Lower lobe of right lung (tissue), 2 donors: ENCODE measurements around the gene ATRN. TPM values are rescaled to one million over a fixed set of nuclear protein-coding genes. Genes with fewer than 3 reads are reported as not detected.

Source experiments
- ATAC-seq, 2 donors: fragments of 200-7000 bp; cut with Tn5 transposase; one replicate each; pipeline ENCODE4 v1.9.1; 2020 to 2022; ENCODE audit warnings: mild to moderate bottlenecking in 2 of 2, moderate library complexity in 2 of 2
- DNase-seq: peaks from one replicate; pipeline ENCODE4 v3.0.0-alpha.2; 2020
- H3K27ac ChIP-seq: fragments of 200-600 bp; one replicate; pipeline ENCODE4 v1.8.0; 2022
- H3K27me3 ChIP-seq: fragments of 200-600 bp; one replicate; pipeline ENCODE4 v1.8.0; 2022; ENCODE audit warnings: low read depth
- H3K36me3 ChIP-seq: fragments of 200-600 bp; one replicate; pipeline ENCODE4 v1.8.0; 2022; ENCODE audit warnings: mild to moderate bottlenecking
- H3K4me1 ChIP-seq: fragments of 200-600 bp; one replicate; pipeline ENCODE4 v1.8.0; 2022
- H3K4me3 ChIP-seq: fragments of 200-600 bp; one replicate; pipeline ENCODE4 v1.8.0; 2022; ENCODE audit warnings: mild to moderate bottlenecking
- H3K9me3 ChIP-seq: fragments of 200-600 bp; one replicate; pipeline ENCODE4 v1.8.0; 2022
- CTCF ChIP-seq: fragments of 200-600 bp; IDR thresholded peaks from one replicate; pipeline ENCODE4 v1.8.0; 2022; ENCODE audit warnings: antibody characterized with exemption, mild to moderate bottlenecking
- intact Hi-C: fragments of 100-400 bp; cut with DNase I; formaldehyde crosslinking; loops from one replicate; pipeline ENCODE4 v1.11.0; 2022
- total RNA-seq: library from RNA; stranded (reverse); fragmentation: NEBNext Ultra II Directional; extraction: Animal tissue kit (Norgen Biotek cat#: 25700); gene quantifications from one replicate; pipeline ENCODE4 v1.2.1, GENCODE V29; 2021
- donor health status: DM: no; HTN: yes; CAD: no; lungs with severe emphysema.

The ATRN gene
- total RNA-seq, 1 donor from 2014 or later, result 29.2 TPM

- H3K36me3 ChIP-seq, result no peaks in the 10 kb centered on the region
- H3K4me3 ChIP-seq, result no peak overlapping the region
- no peaks in the 10 kb centered on the region for H3K27me3 ChIP-seq
- no peaks in the 10 kb centered on the region for H3K9me3 ChIP-seq
- H3K27ac ChIP-seq, result no peak overlapping the region
- no peaks in the 10 kb centered on the region for H3K4me1 ChIP-seq
- DNase-seq (no peak), ATAC-seq (no peak)
- intact Hi-C loops, result no loop called here
- no peak for TF ChIP-seq CTCF
Measured at GRCh38 chr20:3459881-3460307, 10.9 kb upstream of the ATRN start.

- no peak for TF ChIP-seq CTCF
- ATAC-seq (no peak), DNase-seq (no peak)
- Histone ChIP-seq H3K9me3 (no peaks in the 10 kb centered on the region), H3K36me3 (no peaks in the 10 kb centered on the region), H3K4me3 (no peak overlapping the region), H3K27ac (no peak overlapping the region), H3K27me3 (no peaks in the 10 kb centered on the region), H3K4me1 (no peaks in the 10 kb centered on the region)
- intact Hi-C loops, result no loop called here
Measured at GRCh38 chr20:3461211-3461771, 9.5 kb upstream of the ATRN start.

GRCh38 chr20:3461911-3462677, 8.7 kb upstream of the ATRN start:
- Histone ChIP-seq H3K36me3 (no peaks in the 10 kb centered on the region), H3K27me3 (no peaks in the 10 kb centered on the region), H3K9me3 (no peaks in the 10 kb centered on the region), H3K4me3 (no peak overlapping the region), H3K27ac (no peak overlapping the region), H3K4me1 (no peaks in the 10 kb centered on the region)
- DNase-seq (no peak), ATAC-seq (no peak)
- intact Hi-C loops, result no loop called here
- no peak for TF ChIP-seq CTCF

GRCh38 chr20:3464166-3464565, 6.7 kb upstream of the ATRN start:
- DNase-seq (no peak), ATAC-seq (no peak)
- Histone ChIP-seq H3K27me3 (no peaks in the 10 kb centered on the region), H3K27ac (no peak overlapping the region), H3K4me1 (no peaks in the 10 kb centered on the region), H3K36me3 (no peaks in the 10 kb centered on the region), H3K9me3 (no peaks in the 10 kb centered on the region), H3K4me3 (no peak overlapping the region)
- intact Hi-C loops, result no loop called here
- no peak for TF ChIP-seq CTCF

- Histone ChIP-seq H3K4me1 (peaks cover 5% of the 10 kb centered on the region), H3K9me3 (no peaks in the 10 kb centered on the region), H3K36me3 (no peaks in the 10 kb centered on the region), H3K27me3 (no peaks in the 10 kb centered on the region), H3K27ac (no peak overlapping the region), H3K4me3 (no peak overlapping the region)
- ATAC-seq, result no peak
- DNase-seq, result no peak
- no peak for TF ChIP-seq CTCF
- intact Hi-C loops, result no loop called here
Measured at GRCh38 chr20:3465301-3465700, 5.5 kb upstream of the ATRN start.
